ENCODE measurements around the gene ACTRT2. TPM values are rescaled to one million over a fixed set of nuclear protein-coding genes. Genes with fewer than 3 reads are reported as not detected.

ACTRT2 gene
- total RNA-seq, 1 donor from 2014 or later: not detected

- H3K4me3 ChIP-seq (ENCODE audit: low read depth, low read length): no peak overlapping the region
- peaks cover 2% of the 10 kb centered on the region for H3K27me3 ChIP-seq (ENCODE audit: control insufficient read depth, insufficient read depth, low read length)
- no peak for DNase-seq (ENCODE audit: low read depth)
- TF ChIP-seq CTCF (IDR thresholded peaks at IDR 0.05; ENCODE audit: insufficient read depth, low read length, severe bottlenecking): no peak
- no peak for FAIRE-seq
- no peaks in the 10 kb centered on the region for H3K36me3 ChIP-seq (ENCODE audit: control insufficient read depth, insufficient read depth, low read length)
Measured at GRCh38 chr1:3055051-3055450, 33.8 kb downstream of the ACTRT2 start.

- Histone ChIP-seq H3K27me3 (ENCODE audit: control insufficient read depth, insufficient read depth, low read length) (peaks cover 3% of the 10 kb centered on the region), H3K36me3 (ENCODE audit: control insufficient read depth, insufficient read depth, low read length) (no peaks in the 10 kb centered on the region), H3K4me3 (ENCODE audit: low read depth, low read length) (no peak overlapping the region)
- DNase-seq (ENCODE audit: low read depth): no peak
- TF ChIP-seq CTCF (IDR thresholded peaks at IDR 0.05; ENCODE audit: insufficient read depth, low read length, severe bottlenecking): no peak
- no peak for FAIRE-seq
Measured at GRCh38 chr1:3056641-3057040, 35.4 kb downstream of the ACTRT2 start.

GRCh38 chr1:3058263-3059030 is 37.2 kb downstream of the ACTRT2 start:
- peak; percentile 43 for FAIRE-seq
- Histone ChIP-seq H3K36me3 (ENCODE audit: control insufficient read depth, insufficient read depth, low read length) (no peaks in the 10 kb centered on the region), H3K27me3 (ENCODE audit: control insufficient read depth, insufficient read depth, low read length) (peaks cover 3% of the 10 kb centered on the region), H3K4me3 (ENCODE audit: low read depth, low read length) (no peak overlapping the region)
- no peak for DNase-seq (ENCODE audit: low read depth)
- no peak for TF ChIP-seq CTCF (IDR thresholded peaks at IDR 0.05; ENCODE audit: insufficient read depth, low read length, severe bottlenecking)

- no peaks in the 10 kb centered on the region for H3K36me3 ChIP-seq (ENCODE audit: control insufficient read depth, insufficient read depth, low read length)
- FAIRE-seq: no peak
- TF ChIP-seq CTCF (IDR thresholded peaks at IDR 0.05; ENCODE audit: insufficient read depth, low read length, severe bottlenecking): no peak
- H3K4me3 ChIP-seq (ENCODE audit: low read depth, low read length): no peak overlapping the region
- no peak for DNase-seq (ENCODE audit: low read depth)
- H3K27me3 ChIP-seq (ENCODE audit: control insufficient read depth, insufficient read depth, low read length): peaks cover 3% of the 10 kb centered on the region
Measured at GRCh38 chr1:3060127-3060526, 38.9 kb downstream of the ACTRT2 start.

- FAIRE-seq (no peak), DNase-seq (ENCODE audit: low read depth) (peak; percentile 53)
- Histone ChIP-seq H3K36me3 (ENCODE audit: control insufficient read depth, insufficient read depth, low read length) (no peaks in the 10 kb centered on the region), H3K4me3 (ENCODE audit: low read depth, low read length) (no peak overlapping the region), H3K27me3 (ENCODE audit: control insufficient read depth, insufficient read depth, low read length) (peaks cover 3% of the 10 kb centered on the region)
- no peak for TF ChIP-seq CTCF (IDR thresholded peaks at IDR 0.05; ENCODE audit: insufficient read depth, low read length, severe bottlenecking)
Measured at GRCh38 chr1:3060601-3061551, 39.6 kb downstream of the ACTRT2 start.

Data from bronchial epithelial cell (primary cell).